ENCODE results near the gene GASK1B. TPM values are rescaled to one million over a fixed set of nuclear protein-coding genes. Genes with fewer than 3 reads are reported as not detected.
A peak's percentile ranks its signal among the peaks of the same experiment; 100 is the strongest.

Gene GASK1B
- total and polyA plus RNA-seq, 2 of the 13 experiments (the other 11 are each of a cell fraction or from before 2014, with no cell fraction given) = 29.1 to 40.4 TPM

- peak overlapping the region; percentile 72 for H3K4me2 ChIP-seq (ENCODE audit: low read depth, low read length)
- H3K27ac ChIP-seq (ENCODE audit: extremely low read length, insufficient read depth, low read length) = peak overlapping the region; percentile 79
- no peak for TF ChIP-seq NFE2L2 (IDR thresholded peaks at IDR 0.05; ENCODE audit: low read length)
- 0 out of 2 replicates have a peak, but pooled peaks have one; percentile 31 for TF ChIP-seq SNAPC2 (CRISPR knock-in tag; IDR thresholded peaks at IDR 0.05)
- ChIA-PET POLR2A (no interaction called here), CTCF (ENCODE audit: low intra/inter-chr PET ratio, low total read pairs) (no interaction called here)
- BruUV-seq (replicated peaks) = no TSS peak
- no peak for ATAC-seq
- intact Hi-C loops (cut with micrococcal nuclease; ENCODE audit: unreplicated experiment) (no loop called here), in situ Hi-C loops (cut with HindIII; ENCODE audit: extremely low pct_ligation_motif_present, low pct_unique_long_range_greater_than_20kb) (no loop called here)
- H3K4me3 ChIP-seq (replicated peaks in 1 of 3; ENCODE audit: insufficient read depth in 1 of 3, low read depth in 2 of 3, low read length in 3 of 3) = peak overlapping the region; percentile 73 to 87 (median 78)
- no peak for DNase-seq (ENCODE audit: low spot score)
- H3K36me3 ChIP-seq (replicated peaks in 1 of 2; ENCODE audit: control insufficient read depth in 1 of 2, insufficient read depth in 2 of 2, low read length in 2 of 2) = peaks cover 0 to 1% of the 10 kb centered on the region in 2 experiments; a peak in 2 of 5 replicates
- H3K9me3 ChIP-seq (ENCODE audit: low read length) = no peaks in the 10 kb centered on the region
- no peak overlapping the region for H2AFZ ChIP-seq (ENCODE audit: low read length)
- peak overlapping the region; percentile 76 for H3K9ac ChIP-seq (ENCODE audit: insufficient read depth, low read depth, low read length)
- H3K79me2 ChIP-seq (ENCODE audit: insufficient read depth, low read length) = peaks cover 86% of the 10 kb centered on the region
- H3K4me1 ChIP-seq (ENCODE audit: insufficient read depth, low read length) = peaks cover 85% of the 10 kb centered on the region
- H4K20me1 ChIP-seq (ENCODE audit: insufficient read depth, low read length) = no peaks in the 10 kb centered on the region; the same call in 1 of the 2 replicates
- H3K27me3 ChIP-seq (ENCODE audit: control insufficient read depth in 1 of 2, insufficient read depth in 2 of 2, low read length in 2 of 2) = no peaks in the 10 kb centered on the region
- 49% methylated on average over 3 of the region's 3 CpGs for WGBS (ENCODE audit: low lambda C conversion rate)
- no peak for FAIRE-seq
Measured at GRCh38 chr4:158169506-158169905, 3.3 kb downstream of the GASK1B start.

GRCh38 chr4:158168606-158169005 lies 4.2 kb downstream of the GASK1B start:
- H3K4me1 ChIP-seq (ENCODE audit: insufficient read depth, low read length) = peaks cover 85% of the 10 kb centered on the region
- DNase-seq (ENCODE audit: low spot score) (peak; percentile 5), FAIRE-seq (no peak), ATAC-seq (no peak)
- H3K36me3 ChIP-seq (replicated peaks in 1 of 2; ENCODE audit: control insufficient read depth in 1 of 2, insufficient read depth in 2 of 2, low read length in 2 of 2) = peaks cover 0 to 1% of the 10 kb centered on the region in 2 experiments; a peak in 2 of 5 replicates
- H3K9ac ChIP-seq (ENCODE audit: insufficient read depth, low read depth, low read length) = peak overlapping the region; percentile 76; the same call in 1 of the 2 replicates
- TF ChIP-seq SAP130 (CRISPR knock-in tag; IDR thresholded peaks at IDR 0.05; ENCODE audit: low read depth) (0 out of 2 replicates have a peak, but pooled peaks have one; percentile 19), PHF8 (CRISPR knock-in tag; IDR thresholded peaks at IDR 0.05) (0 out of 2 replicates have a peak, but pooled peaks have one; percentile 24), GATAD2A (CRISPR knock-in tag; IDR thresholded peaks at IDR 0.05) (0 out of 2 replicates have a peak, but pooled peaks have one; percentile 1), KMT2B (CRISPR knock-in tag; IDR thresholded peaks at IDR 0.05) (peak; percentile 30; the same call in 1 of the 2 replicates), ZNF124 (CRISPR knock-in tag; IDR thresholded peaks at IDR 0.05) (no peak), HDAC2 (CRISPR knock-in tag; IDR thresholded peaks at IDR 0.05) (peak; percentile 30; the same call in 1 of the 2 replicates), SMAD3 (CRISPR knock-in tag; IDR thresholded peaks at IDR 0.05) (0 out of 2 replicates have a peak, but pooled peaks have one; percentile 24), KMT2A (CRISPR knock-in tag; IDR thresholded peaks at IDR 0.05) (0 out of 2 replicates have a peak, but pooled peaks have one; percentile 22), TAF15 (IDR thresholded peaks at IDR 0.05; ENCODE audit: low read depth, low read length, poor library complexity, severe bottlenecking) (no peak), ZNF569 (CRISPR knock-in tag; IDR thresholded peaks at IDR 0.05; ENCODE audit: borderline replicate concordance) (no peak)
- ChIA-PET CTCF (ENCODE audit: low intra/inter-chr PET ratio, low total read pairs) (no interaction called here), POLR2A (no interaction called here)
- in situ Hi-C loops (cut with HindIII; ENCODE audit: extremely low pct_ligation_motif_present, low pct_unique_long_range_greater_than_20kb) (no loop called here), intact Hi-C loops (cut with micrococcal nuclease; ENCODE audit: unreplicated experiment) (no loop called here)
- H3K79me2 ChIP-seq (ENCODE audit: insufficient read depth, low read length) = peaks cover 88% of the 10 kb centered on the region
- H3K9me3 ChIP-seq (ENCODE audit: low read length) = no peaks in the 10 kb centered on the region
- 40% methylated on average over 3 of the region's 5 CpGs for WGBS (ENCODE audit: low lambda C conversion rate)
- peak overlapping the region; percentile 72 for H3K4me2 ChIP-seq (ENCODE audit: low read depth, low read length)
- H3K4me3 ChIP-seq (replicated peaks in 1 of 3; ENCODE audit: insufficient read depth in 1 of 3, low read depth in 2 of 3, low read length in 3 of 3) = peak overlapping the region; percentile 73 to 87 (median 78)
- H4K20me1 ChIP-seq (ENCODE audit: insufficient read depth, low read length) = no peaks in the 10 kb centered on the region; the same call in 1 of the 2 replicates
- no TSS peak for BruUV-seq (replicated peaks)
- peak overlapping the region; percentile 31 for H3K27ac ChIP-seq (ENCODE audit: extremely low read length, insufficient read depth, low read length)
- no peak overlapping the region for H2AFZ ChIP-seq (ENCODE audit: low read length)
- H3K27me3 ChIP-seq (ENCODE audit: control insufficient read depth in 1 of 2, insufficient read depth in 2 of 2, low read length in 2 of 2) = no peaks in the 10 kb centered on the region
